SK-N-SH treated with all-trans-retinoic acid at 6 μM for 48 hours (cell line): ENCODE data around the gene DPEP2NB.

Source experiments
- ESRRG ChIP-seq: fragments of 250-450 bp; sonication (Bioruptor Pico); IDR thresholded peaks from 2 replicates; pipeline ENCODE4 v1.6.1; 2021; ENCODE audit warnings: mild to moderate bottlenecking
- ZFP30 ChIP-seq: fragments of 450-650 bp; formaldehyde crosslinking; IDR thresholded peaks from 2 replicates; pipeline ENCODE4 v1.5.0; 2022; ENCODE audit warnings: mild to moderate bottlenecking, moderate library complexity
- TF ChIP-seq, protein P1 (sequence below): fragments of 250-450 bp; sonication (Bioruptor Pico); IDR thresholded peaks from 2 replicates; pipeline ENCODE4 v1.8.0; 2020; ENCODE audit warnings: mild to moderate bottlenecking, moderate library complexity, borderline replicate concordance

DNA sequence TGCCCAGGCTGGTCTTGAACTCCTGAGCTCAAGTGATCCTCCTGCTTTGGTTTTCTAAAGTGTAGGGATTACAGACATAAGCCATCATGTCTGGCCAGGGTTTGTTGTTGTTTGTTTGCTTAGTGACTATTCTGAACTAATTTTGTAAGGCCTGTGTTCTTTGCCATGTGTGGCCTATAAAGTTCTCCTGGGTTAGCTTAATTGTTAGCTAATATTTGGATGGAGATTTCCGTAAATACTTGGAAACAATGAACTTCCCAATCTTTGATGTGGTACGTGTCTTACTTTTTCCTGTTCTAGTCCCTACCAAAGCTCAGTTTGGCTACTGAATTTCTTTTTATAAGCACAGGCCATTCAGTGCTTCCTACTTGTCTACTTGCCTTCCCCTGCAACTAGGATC lies 32.3 kb upstream of the DPEP2NB start:
- TF ChIP-seq ESRRG: no peak
- TF ChIP-seq ZFP30 (CRISPR knock-in tag): no peak
- TF ChIP-seq, protein P1, sequence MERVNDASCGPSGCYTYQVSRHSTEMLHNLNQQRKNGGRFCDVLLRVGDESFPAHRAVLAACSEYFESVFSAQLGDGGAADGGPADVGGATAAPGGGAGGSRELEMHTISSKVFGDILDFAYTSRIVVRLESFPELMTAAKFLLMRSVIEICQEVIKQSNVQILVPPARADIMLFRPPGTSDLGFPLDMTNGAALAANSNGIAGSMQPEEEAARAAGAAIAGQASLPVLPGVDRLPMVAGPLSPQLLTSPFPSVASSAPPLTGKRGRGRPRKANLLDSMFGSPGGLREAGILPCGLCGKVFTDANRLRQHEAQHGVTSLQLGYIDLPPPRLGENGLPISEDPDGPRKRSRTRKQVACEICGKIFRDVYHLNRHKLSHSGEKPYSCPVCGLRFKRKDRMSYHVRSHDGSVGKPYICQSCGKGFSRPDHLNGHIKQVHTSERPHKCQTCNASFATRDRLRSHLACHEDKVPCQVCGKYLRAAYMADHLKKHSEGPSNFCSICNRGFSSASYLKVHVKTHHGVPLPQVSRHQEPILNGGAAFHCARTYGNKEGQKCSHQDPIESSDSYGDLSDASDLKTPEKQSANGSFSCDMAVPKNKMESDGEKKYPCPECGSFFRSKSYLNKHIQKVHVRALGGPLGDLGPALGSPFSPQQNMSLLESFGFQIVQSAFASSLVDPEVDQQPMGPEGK: no peak
